ENCODE data around the gene SLC6A19. TPM values are rescaled to one million over a fixed set of nuclear protein-coding genes. Genes with fewer than 3 reads are reported as not detected.
"Not testable (repeated sequence)": the region's sequence is repeated elsewhere in the genome, so short reads cannot be mapped to it uniquely, and the experiment has no call there.

The SLC6A19 gene
- total RNA-seq, 1 experiment from 2014 or later, result not detected

GRCh38 chr5:1262381-1262780, 61.0 kb downstream of the SLC6A19 start:
- Histone ChIP-seq H3K9me3 (ENCODE audit: low read length) (no peaks in the 10 kb centered on the region), H2AFZ (ENCODE audit: low read length) (no peak overlapping the region), H3K79me2 (ENCODE audit: low read length) (no peaks in the 10 kb centered on the region), H3K27me3 (ENCODE audit: low read length) (no peaks in the 10 kb centered on the region), H3K4me2 (ENCODE audit: low read depth, low read length, poor library complexity, severe bottlenecking) (no peak overlapping the region), H3K27ac (ENCODE audit: low read length) (no peak overlapping the region), H3K9ac (ENCODE audit: low read length) (no peak overlapping the region), H4K20me1 (ENCODE audit: insufficient read depth, low read depth, low read length) (no peaks in the 10 kb centered on the region), H3K4me1 (ENCODE audit: low read length) (no peaks in the 10 kb centered on the region), H3K9me2 (replicated peaks; ENCODE audit: insufficient read depth, low read length) (no peaks in the 10 kb centered on the region), H3K4me3 (ENCODE audit: low read length) (no peak overlapping the region), H3K36me3 (ENCODE audit: insufficient read depth, low read length) (no peaks in the 10 kb centered on the region)
- DNase-seq, result no peak

GRCh38 chr5:1264211-1264610, 62.8 kb downstream of the SLC6A19 start:
- no peaks in the 10 kb centered on the region for H3K9me2 ChIP-seq (replicated peaks; ENCODE audit: insufficient read depth, low read length)
- no peaks in the 10 kb centered on the region for H3K4me1 ChIP-seq (ENCODE audit: low read length)
- H3K79me2 ChIP-seq (ENCODE audit: low read length), result no peaks in the 10 kb centered on the region
- H2AFZ ChIP-seq (ENCODE audit: low read length), result no peak overlapping the region
- H3K4me2 ChIP-seq (ENCODE audit: low read depth, low read length, poor library complexity, severe bottlenecking), result no peak overlapping the region
- no peaks in the 10 kb centered on the region for H3K9me3 ChIP-seq (ENCODE audit: low read length)
- H3K27ac ChIP-seq (ENCODE audit: low read length), result no peak overlapping the region
- H3K9ac ChIP-seq (ENCODE audit: low read length), result no peak overlapping the region
- no peak overlapping the region for H3K4me3 ChIP-seq (ENCODE audit: low read length)
- no peaks in the 10 kb centered on the region for H4K20me1 ChIP-seq (ENCODE audit: insufficient read depth, low read depth, low read length)
- H3K27me3 ChIP-seq (ENCODE audit: low read length), result no peaks in the 10 kb centered on the region
- no peaks in the 10 kb centered on the region for H3K36me3 ChIP-seq (ENCODE audit: insufficient read depth, low read length)
- DNase-seq, result no peak

DNA sequence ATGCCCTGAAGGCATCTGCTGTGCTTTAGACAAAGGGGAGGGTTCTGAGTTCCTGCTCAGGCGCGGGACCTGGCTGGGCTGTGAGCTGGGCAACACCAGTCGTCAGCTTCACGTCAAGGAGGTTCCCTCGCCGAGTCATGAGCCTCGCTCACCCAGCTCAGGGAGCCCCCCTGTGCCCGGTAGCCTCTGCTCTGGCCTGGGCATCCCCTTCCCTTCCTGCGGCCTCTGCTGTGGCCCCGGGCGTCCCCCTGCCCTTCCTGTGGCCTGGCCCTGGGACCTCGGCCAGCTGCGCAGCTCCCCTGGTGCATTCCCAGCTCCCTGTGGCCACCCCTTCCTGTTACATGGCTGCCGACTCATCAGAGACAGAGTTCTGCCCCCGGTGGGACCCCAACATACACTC, 63.6 kb downstream of the SLC6A19 start:
- no peak overlapping the region for H3K4me3 ChIP-seq (ENCODE audit: low read length)
- H3K27ac ChIP-seq (ENCODE audit: low read length), result no peak overlapping the region
- H3K4me1 ChIP-seq (ENCODE audit: low read length), result no peaks in the 10 kb centered on the region
- H3K27me3 ChIP-seq (ENCODE audit: low read length), result no peaks in the 10 kb centered on the region
- no peaks in the 10 kb centered on the region for H3K36me3 ChIP-seq (ENCODE audit: insufficient read depth, low read length)
- no peaks in the 10 kb centered on the region for H3K79me2 ChIP-seq (ENCODE audit: low read length)
- no peaks in the 10 kb centered on the region for H3K9me3 ChIP-seq (ENCODE audit: low read length)
- no peaks in the 10 kb centered on the region for H3K9me2 ChIP-seq (replicated peaks; ENCODE audit: insufficient read depth, low read length)
- no peak overlapping the region for H2AFZ ChIP-seq (ENCODE audit: low read length)
- H3K4me2 ChIP-seq (ENCODE audit: low read depth, low read length, poor library complexity, severe bottlenecking), result no peak overlapping the region
- H3K9ac ChIP-seq (ENCODE audit: low read length), result no peak overlapping the region
- no peaks in the 10 kb centered on the region for H4K20me1 ChIP-seq (ENCODE audit: insufficient read depth, low read depth, low read length)
- DNase-seq, result no peak

GRCh38 chr5:1265461-1266455, 64.4 kb downstream of the SLC6A19 start:
- Histone ChIP-seq H3K27ac (ENCODE audit: low read length) (no peak overlapping the region), H3K4me3 (ENCODE audit: low read length) (no peak overlapping the region), H3K4me2 (ENCODE audit: low read depth, low read length, poor library complexity, severe bottlenecking) (no peak overlapping the region), H3K4me1 (ENCODE audit: low read length) (no peaks in the 10 kb centered on the region), H3K9me3 (ENCODE audit: low read length) (no peaks in the 10 kb centered on the region), H3K9me2 (replicated peaks; ENCODE audit: insufficient read depth, low read length) (no peaks in the 10 kb centered on the region), H4K20me1 (ENCODE audit: insufficient read depth, low read depth, low read length) (no peaks in the 10 kb centered on the region), H3K36me3 (ENCODE audit: insufficient read depth, low read length) (no peaks in the 10 kb centered on the region), H3K79me2 (ENCODE audit: low read length) (no peaks in the 10 kb centered on the region), H2AFZ (ENCODE audit: low read length) (no peak overlapping the region), H3K27me3 (ENCODE audit: low read length) (no peaks in the 10 kb centered on the region), H3K9ac (ENCODE audit: low read length) (no peak overlapping the region)
- DNase-seq, result no peak

GRCh38 chr5:1266791-1267190, 65.4 kb downstream of the SLC6A19 start:
- H3K9ac ChIP-seq (ENCODE audit: low read length), result no peak overlapping the region
- no peak overlapping the region for H3K27ac ChIP-seq (ENCODE audit: low read length)
- DNase-seq, result no peak
- no peaks in the 10 kb centered on the region for H3K79me2 ChIP-seq (ENCODE audit: low read length)
- no peaks in the 10 kb centered on the region for H4K20me1 ChIP-seq (ENCODE audit: insufficient read depth, low read depth, low read length)
- H2AFZ ChIP-seq (ENCODE audit: low read length), result no peak overlapping the region
- no peaks in the 10 kb centered on the region for H3K9me3 ChIP-seq (ENCODE audit: low read length)
- H3K4me3 ChIP-seq (ENCODE audit: low read length), result no peak overlapping the region
- H3K9me2 ChIP-seq (replicated peaks; ENCODE audit: insufficient read depth, low read length), result no peaks in the 10 kb centered on the region
- H3K36me3 ChIP-seq (ENCODE audit: insufficient read depth, low read length), result no peaks in the 10 kb centered on the region
- H3K4me1 ChIP-seq (ENCODE audit: low read length), result no peaks in the 10 kb centered on the region
- no peaks in the 10 kb centered on the region for H3K27me3 ChIP-seq (ENCODE audit: low read length)
- H3K4me2 ChIP-seq (ENCODE audit: low read depth, low read length, poor library complexity, severe bottlenecking), result no peak overlapping the region

- not testable (repeated sequence) for H3K9me2 ChIP-seq (replicated peaks; ENCODE audit: insufficient read depth, low read length); H3K27me3 ChIP-seq (ENCODE audit: low read length); H3K79me2 ChIP-seq (ENCODE audit: low read length); H3K4me2 ChIP-seq (ENCODE audit: low read depth, low read length, poor library complexity, severe bottlenecking); H3K36me3 ChIP-seq (ENCODE audit: insufficient read depth, low read length); H3K9me3 ChIP-seq (ENCODE audit: low read length); H3K4me1 ChIP-seq (ENCODE audit: low read length); H2AFZ ChIP-seq (ENCODE audit: low read length); DNase-seq; H3K9ac ChIP-seq (ENCODE audit: low read length); H4K20me1 ChIP-seq (ENCODE audit: insufficient read depth, low read depth, low read length); H3K27ac ChIP-seq (ENCODE audit: low read length); H3K4me3 ChIP-seq (ENCODE audit: low read length)
Observed at GRCh38 chr5:1267464-1267863, 66.1 kb downstream of the SLC6A19 start.

DNA sequence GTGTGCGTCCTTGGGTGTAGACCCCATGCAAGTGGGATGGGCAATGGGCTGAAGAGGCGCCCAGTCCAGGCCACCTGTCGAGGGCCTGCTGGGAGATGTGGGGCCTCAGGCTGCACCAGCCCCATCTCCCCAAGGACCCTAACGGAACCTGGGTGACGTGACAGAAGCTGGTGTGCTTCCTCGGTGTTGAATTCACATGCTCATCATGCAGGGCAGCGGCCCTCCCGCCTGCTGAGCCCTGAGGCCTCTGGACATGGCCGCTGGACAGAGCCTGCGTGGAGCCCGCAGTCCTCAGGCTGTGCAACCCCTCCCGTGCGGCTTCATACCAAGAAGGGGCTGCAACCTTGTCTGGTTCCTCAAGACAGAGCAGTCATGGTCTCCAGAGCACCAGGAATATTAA, 66.7 kb downstream of the SLC6A19 start:
- no peaks in the 10 kb centered on the region for H3K36me3 ChIP-seq (ENCODE audit: insufficient read depth, low read length)
- no peak overlapping the region for H3K4me3 ChIP-seq (ENCODE audit: low read length)
- no peaks in the 10 kb centered on the region for H3K79me2 ChIP-seq (ENCODE audit: low read length)
- H3K4me1 ChIP-seq (ENCODE audit: low read length), result no peaks in the 10 kb centered on the region
- H3K27ac ChIP-seq (ENCODE audit: low read length), result no peak overlapping the region
- no peak for DNase-seq
- H3K27me3 ChIP-seq (ENCODE audit: low read length), result no peaks in the 10 kb centered on the region
- no peaks in the 10 kb centered on the region for H4K20me1 ChIP-seq (ENCODE audit: insufficient read depth, low read depth, low read length)
- H2AFZ ChIP-seq (ENCODE audit: low read length), result no peak overlapping the region
- no peak overlapping the region for H3K4me2 ChIP-seq (ENCODE audit: low read depth, low read length, poor library complexity, severe bottlenecking)
- H3K9ac ChIP-seq (ENCODE audit: low read length), result no peak overlapping the region
- H3K9me2 ChIP-seq (replicated peaks; ENCODE audit: insufficient read depth, low read length), result no peaks in the 10 kb centered on the region
- H3K9me3 ChIP-seq (ENCODE audit: low read length), result no peaks in the 10 kb centered on the region

GRCh38 chr5:1268666-1269065, 67.3 kb downstream of the SLC6A19 start:
- Histone ChIP-seq H3K4me2 (ENCODE audit: low read depth, low read length, poor library complexity, severe bottlenecking) (no peak overlapping the region), H3K9me2 (replicated peaks; ENCODE audit: insufficient read depth, low read length) (no peaks in the 10 kb centered on the region), H3K4me3 (ENCODE audit: low read length) (no peak overlapping the region), H3K9ac (ENCODE audit: low read length) (no peak overlapping the region), H3K27me3 (ENCODE audit: low read length) (no peaks in the 10 kb centered on the region), H4K20me1 (ENCODE audit: insufficient read depth, low read depth, low read length) (no peaks in the 10 kb centered on the region), H3K4me1 (ENCODE audit: low read length) (no peaks in the 10 kb centered on the region), H2AFZ (ENCODE audit: low read length) (no peak overlapping the region), H3K27ac (ENCODE audit: low read length) (no peak overlapping the region), H3K9me3 (ENCODE audit: low read length) (no peaks in the 10 kb centered on the region), H3K79me2 (ENCODE audit: low read length) (no peaks in the 10 kb centered on the region), H3K36me3 (ENCODE audit: insufficient read depth, low read length) (no peaks in the 10 kb centered on the region)
- no peak for DNase-seq
